Measurements from ENCODE around the gene NSUN2. TPM values are rescaled to one million over a fixed set of nuclear protein-coding genes. Genes with fewer than 3 reads are reported as not detected.

NSUN2 gene
- total and polyA plus RNA-seq, 2 experiments from 2014 or later = 65.4 to 112 TPM

DNA sequence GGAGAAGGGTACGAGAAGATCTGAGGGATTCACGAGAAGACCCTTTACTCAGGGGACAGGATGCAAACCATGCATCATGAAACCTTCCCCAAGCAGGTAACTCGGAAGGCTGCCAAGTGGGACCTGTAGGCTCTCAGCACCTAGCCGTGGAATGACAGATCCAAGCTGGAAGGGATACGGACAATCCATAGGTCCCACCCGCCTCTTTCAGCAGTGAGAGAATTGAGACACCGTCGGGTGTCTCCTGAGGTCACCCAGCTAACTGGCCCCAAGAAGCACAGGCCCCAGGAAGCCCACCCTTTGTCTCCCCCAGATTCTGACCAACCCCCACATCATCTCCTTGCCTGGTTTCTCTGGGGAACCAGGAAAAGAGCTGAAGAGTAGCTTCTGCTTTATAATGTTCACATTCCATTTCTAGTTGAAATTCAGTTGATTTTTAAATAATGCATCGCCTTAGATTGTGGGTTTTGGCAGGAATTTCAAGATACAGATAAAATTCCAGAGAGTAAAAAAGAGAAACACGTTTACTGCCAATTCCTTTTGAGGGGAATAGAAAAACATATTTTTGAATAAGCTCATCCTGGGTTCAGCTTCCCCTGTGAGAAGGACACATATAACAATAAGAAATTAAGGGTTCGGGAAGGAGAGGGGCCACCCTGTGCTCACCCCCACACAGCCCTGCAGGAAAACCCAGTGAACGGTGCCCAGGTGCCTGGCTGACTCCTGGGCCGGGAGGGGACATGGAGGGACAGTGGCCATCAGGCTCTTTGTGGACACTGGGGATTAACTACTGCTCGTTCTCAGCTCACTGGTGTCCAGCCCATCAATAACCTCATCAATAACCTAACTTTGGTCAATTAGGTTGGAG is 51.1 kb downstream of the NSUN2 start:
- TF ChIP-seq ZNF114 (CRISPR knock-in tag; IDR thresholded peaks at IDR 0.05) (no peak), ZNF331 (CRISPR knock-in tag; IDR thresholded peaks at IDR 0.05; ENCODE audit: low read depth) (no peak), CREB1 (CRISPR knock-in tag; IDR thresholded peaks at IDR 0.05; ENCODE audit: low read depth) (no peak), POLR2AphosphoS5 (IDR thresholded peaks at IDR 0.05; ENCODE audit: low read depth) (no peak), JUNB (IDR thresholded peaks at IDR 0.05; ENCODE audit: unreplicated experiment) (no peak), STAT1 (IDR thresholded peaks at IDR 0.05; ENCODE audit: unreplicated experiment) (no peak), EZH2 (IDR thresholded peaks at IDR 0.05; ENCODE audit: low read depth, unreplicated experiment) (no peak), EZH2phosphoT487 (IDR thresholded peaks at IDR 0.05; ENCODE audit: unreplicated experiment) (no peak), NANOG (IDR thresholded peaks at IDR 0.05; ENCODE audit: borderline replicate concordance) (no peak)
- TF ChIP-seq, protein P1, sequence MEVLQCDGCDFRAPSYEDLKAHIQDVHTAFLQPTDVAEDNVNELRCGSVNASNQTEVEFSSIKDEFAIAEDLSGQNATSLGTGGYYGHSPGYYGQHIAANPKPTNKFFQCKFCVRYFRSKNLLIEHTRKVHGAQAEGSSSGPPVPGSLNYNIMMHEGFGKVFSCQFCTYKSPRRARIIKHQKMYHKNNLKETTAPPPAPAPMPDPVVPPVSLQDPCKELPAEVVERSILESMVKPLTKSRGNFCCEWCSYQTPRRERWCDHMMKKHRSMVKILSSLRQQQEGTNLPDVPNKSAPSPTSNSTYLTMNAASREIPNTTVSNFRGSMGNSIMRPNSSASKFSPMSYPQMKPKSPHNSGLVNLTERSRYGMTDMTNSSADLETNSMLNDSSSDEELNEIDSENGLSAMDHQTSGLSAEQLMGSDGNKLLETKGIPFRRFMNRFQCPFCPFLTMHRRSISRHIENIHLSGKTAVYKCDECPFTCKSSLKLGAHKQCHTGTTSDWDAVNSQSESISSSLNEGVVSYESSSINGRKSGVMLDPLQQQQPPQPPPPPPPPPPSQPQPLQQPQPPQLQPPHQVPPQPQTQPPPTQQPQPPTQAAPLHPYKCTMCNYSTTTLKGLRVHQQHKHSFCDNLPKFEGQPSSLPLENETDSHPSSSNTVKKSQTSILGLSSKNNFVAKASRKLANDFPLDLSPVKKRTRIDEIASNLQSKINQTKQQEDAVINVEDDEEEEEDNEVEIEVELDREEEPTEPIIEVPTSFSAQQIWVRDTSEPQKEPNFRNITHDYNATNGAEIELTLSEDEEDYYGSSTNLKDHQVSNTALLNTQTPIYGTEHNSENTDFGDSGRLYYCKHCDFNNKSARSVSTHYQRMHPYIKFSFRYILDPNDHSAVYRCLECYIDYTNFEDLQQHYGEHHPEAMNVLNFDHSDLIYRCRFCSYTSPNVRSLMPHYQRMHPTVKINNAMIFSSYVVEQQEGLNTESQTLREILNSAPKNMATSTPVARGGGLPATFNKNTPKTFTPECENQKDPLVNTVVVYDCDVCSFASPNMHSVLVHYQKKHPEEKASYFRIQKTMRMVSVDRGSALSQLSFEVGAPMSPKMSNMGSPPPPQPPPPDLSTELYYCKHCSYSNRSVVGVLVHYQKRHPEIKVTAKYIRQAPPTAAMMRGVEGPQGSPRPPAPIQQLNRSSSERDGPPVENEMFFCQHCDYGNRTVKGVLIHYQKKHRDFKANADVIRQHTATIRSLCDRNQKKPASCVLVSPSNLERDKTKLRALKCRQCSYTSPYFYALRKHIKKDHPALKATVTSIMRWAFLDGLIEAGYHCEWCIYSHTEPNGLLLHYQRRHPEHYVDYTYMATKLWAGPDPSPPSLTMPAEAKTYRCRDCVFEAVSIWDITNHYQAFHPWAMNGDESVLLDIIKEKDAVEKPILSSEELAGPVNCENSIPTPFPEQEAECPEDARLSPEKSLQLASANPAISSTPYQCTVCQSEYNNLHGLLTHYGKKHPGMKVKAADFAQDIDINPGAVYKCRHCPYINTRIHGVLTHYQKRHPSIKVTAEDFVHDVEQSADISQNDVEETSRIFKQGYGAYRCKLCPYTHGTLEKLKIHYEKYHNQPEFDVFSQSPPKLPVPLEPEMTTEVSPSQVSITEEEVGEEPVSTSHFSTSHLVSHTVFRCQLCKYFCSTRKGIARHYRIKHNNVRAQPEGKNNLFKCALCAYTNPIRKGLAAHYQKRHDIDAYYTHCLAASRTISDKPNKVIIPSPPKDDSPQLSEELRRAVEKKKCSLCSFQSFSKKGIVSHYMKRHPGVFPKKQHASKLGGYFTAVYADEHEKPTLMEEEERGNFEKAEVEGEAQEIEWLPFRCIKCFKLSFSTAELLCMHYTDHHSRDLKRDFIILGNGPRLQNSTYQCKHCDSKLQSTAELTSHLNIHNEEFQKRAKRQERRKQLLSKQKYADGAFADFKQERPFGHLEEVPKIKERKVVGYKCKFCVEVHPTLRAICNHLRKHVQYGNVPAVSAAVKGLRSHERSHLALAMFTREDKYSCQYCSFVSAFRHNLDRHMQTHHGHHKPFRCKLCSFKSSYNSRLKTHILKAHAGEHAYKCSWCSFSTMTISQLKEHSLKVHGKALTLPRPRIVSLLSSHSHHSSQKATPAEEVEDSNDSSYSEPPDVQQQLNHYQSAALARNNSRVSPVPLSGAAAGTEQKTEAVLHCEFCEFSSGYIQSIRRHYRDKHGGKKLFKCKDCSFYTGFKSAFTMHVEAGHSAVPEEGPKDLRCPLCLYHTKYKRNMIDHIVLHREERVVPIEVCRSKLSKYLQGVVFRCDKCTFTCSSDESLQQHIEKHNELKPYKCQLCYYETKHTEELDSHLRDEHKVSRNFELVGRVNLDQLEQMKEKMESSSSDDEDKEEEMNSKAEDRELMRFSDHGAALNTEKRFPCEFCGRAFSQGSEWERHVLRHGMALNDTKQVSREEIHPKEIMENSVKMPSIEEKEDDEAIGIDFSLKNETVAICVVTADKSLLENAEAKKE (CRISPR knock-in tag; IDR thresholded peaks at IDR 0.05) = no peak
- TF ChIP-seq, protein P2, sequence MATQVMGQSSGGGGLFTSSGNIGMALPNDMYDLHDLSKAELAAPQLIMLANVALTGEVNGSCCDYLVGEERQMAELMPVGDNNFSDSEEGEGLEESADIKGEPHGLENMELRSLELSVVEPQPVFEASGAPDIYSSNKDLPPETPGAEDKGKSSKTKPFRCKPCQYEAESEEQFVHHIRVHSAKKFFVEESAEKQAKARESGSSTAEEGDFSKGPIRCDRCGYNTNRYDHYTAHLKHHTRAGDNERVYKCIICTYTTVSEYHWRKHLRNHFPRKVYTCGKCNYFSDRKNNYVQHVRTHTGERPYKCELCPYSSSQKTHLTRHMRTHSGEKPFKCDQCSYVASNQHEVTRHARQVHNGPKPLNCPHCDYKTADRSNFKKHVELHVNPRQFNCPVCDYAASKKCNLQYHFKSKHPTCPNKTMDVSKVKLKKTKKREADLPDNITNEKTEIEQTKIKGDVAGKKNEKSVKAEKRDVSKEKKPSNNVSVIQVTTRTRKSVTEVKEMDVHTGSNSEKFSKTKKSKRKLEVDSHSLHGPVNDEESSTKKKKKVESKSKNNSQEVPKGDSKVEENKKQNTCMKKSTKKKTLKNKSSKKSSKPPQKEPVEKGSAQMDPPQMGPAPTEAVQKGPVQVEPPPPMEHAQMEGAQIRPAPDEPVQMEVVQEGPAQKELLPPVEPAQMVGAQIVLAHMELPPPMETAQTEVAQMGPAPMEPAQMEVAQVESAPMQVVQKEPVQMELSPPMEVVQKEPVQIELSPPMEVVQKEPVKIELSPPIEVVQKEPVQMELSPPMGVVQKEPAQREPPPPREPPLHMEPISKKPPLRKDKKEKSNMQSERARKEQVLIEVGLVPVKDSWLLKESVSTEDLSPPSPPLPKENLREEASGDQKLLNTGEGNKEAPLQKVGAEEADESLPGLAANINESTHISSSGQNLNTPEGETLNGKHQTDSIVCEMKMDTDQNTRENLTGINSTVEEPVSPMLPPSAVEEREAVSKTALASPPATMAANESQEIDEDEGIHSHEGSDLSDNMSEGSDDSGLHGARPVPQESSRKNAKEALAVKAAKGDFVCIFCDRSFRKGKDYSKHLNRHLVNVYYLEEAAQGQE (IDR thresholded peaks at IDR 0.05; ENCODE audit: unreplicated experiment) = no peak
- TF ChIP-seq, protein P3, sequence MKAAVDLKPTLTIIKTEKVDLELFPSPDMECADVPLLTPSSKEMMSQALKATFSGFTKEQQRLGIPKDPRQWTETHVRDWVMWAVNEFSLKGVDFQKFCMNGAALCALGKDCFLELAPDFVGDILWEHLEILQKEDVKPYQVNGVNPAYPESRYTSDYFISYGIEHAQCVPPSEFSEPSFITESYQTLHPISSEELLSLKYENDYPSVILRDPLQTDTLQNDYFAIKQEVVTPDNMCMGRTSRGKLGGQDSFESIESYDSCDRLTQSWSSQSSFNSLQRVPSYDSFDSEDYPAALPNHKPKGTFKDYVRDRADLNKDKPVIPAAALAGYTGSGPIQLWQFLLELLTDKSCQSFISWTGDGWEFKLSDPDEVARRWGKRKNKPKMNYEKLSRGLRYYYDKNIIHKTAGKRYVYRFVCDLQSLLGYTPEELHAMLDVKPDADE (IDR thresholded peaks at IDR 0.05) = no peak
- TF ChIP-seq, protein P4, sequence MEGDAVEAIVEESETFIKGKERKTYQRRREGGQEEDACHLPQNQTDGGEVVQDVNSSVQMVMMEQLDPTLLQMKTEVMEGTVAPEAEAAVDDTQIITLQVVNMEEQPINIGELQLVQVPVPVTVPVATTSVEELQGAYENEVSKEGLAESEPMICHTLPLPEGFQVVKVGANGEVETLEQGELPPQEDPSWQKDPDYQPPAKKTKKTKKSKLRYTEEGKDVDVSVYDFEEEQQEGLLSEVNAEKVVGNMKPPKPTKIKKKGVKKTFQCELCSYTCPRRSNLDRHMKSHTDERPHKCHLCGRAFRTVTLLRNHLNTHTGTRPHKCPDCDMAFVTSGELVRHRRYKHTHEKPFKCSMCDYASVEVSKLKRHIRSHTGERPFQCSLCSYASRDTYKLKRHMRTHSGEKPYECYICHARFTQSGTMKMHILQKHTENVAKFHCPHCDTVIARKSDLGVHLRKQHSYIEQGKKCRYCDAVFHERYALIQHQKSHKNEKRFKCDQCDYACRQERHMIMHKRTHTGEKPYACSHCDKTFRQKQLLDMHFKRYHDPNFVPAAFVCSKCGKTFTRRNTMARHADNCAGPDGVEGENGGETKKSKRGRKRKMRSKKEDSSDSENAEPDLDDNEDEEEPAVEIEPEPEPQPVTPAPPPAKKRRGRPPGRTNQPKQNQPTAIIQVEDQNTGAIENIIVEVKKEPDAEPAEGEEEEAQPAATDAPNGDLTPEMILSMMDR (conservative IDR thresholded peaks at IDR 0.05; ENCODE audit: low read depth in 2 of 2) = no peak
- no peaks in the 10 kb centered on the region for H3K9me2 ChIP-seq (ENCODE audit: insufficient read depth)
- no peak overlapping the region for H3K27ac Mint-ChIP-seq
- H3K4me3 ChIP-seq = no peak overlapping the region
- ATAC-seq = no peak
- no peaks in the 10 kb centered on the region for H4K20me1 ChIP-seq (replicated peaks; ENCODE audit: insufficient read depth)
- no peak overlapping the region for H3K27ac ChIP-seq (ENCODE audit: low read depth)
- peaks cover 8% of the 10 kb centered on the region for H3K4me1 Mint-ChIP-seq
- no peaks in the 10 kb centered on the region for H3K36me3 ChIP-seq (ENCODE audit: insufficient read depth)
- peaks cover 2% of the 10 kb centered on the region; the same call in 1 of the 3 replicates for H3K36me3 Mint-ChIP-seq (ENCODE audit: low read depth)
- H3K27me3 Mint-ChIP-seq (ENCODE audit: insufficient read depth, low read depth, poor library complexity) = peaks cover 23% of the 10 kb centered on the region
- peaks cover 28% of the 10 kb centered on the region for H3K27me3 ChIP-seq (ENCODE audit: insufficient read depth)
- peak overlapping the region; percentile 94; the same call in 1 of the 2 replicates for H2AFZ ChIP-seq
- no peaks in the 10 kb centered on the region for H3K79me2 ChIP-seq (replicated peaks; ENCODE audit: insufficient read depth)
- no peak overlapping the region for H3K4me2 ChIP-seq
- peaks cover 6% of the 10 kb centered on the region; the same call in 1 of the 2 replicates for H3K4me1 ChIP-seq (ENCODE audit: insufficient read depth)
- no peaks in the 10 kb centered on the region for H3F3A ChIP-seq (replicated peaks; ENCODE audit: low read depth)
- peaks cover 18% of the 10 kb centered on the region for H3K9me3 Mint-ChIP-seq
- peak overlapping the region; percentile 53; the same call in 1 of the 3 replicates for H3K4me3 Mint-ChIP-seq
- DNase-seq (ENCODE audit: low spot score) = no peak
